Measurements from ENCODE around the gene NTM.

DNA sequence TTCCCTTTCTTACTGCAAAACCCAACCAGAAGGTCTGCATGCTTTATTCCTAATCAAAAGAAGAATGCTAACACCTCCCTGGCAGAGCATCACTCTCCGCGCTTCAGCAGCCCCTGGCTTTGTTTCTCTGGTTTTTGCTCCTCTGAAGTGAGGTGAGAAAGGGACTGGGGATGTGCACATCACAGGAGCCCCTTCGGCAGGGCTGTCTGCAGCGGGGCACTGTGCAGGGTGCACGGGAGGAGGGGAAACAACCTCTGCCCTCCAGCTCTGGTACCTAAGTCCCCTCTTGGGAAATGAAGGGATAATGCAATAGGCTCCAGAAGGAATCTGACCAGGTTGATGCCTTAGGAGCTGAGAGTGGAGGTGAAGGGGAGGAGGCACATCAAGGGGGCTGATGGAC is 312.7 kb downstream of the NTM start:
- TF ChIP-seq, protein P1, sequence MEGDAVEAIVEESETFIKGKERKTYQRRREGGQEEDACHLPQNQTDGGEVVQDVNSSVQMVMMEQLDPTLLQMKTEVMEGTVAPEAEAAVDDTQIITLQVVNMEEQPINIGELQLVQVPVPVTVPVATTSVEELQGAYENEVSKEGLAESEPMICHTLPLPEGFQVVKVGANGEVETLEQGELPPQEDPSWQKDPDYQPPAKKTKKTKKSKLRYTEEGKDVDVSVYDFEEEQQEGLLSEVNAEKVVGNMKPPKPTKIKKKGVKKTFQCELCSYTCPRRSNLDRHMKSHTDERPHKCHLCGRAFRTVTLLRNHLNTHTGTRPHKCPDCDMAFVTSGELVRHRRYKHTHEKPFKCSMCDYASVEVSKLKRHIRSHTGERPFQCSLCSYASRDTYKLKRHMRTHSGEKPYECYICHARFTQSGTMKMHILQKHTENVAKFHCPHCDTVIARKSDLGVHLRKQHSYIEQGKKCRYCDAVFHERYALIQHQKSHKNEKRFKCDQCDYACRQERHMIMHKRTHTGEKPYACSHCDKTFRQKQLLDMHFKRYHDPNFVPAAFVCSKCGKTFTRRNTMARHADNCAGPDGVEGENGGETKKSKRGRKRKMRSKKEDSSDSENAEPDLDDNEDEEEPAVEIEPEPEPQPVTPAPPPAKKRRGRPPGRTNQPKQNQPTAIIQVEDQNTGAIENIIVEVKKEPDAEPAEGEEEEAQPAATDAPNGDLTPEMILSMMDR (IDR thresholded peaks at IDR 0.05) = no peak
- no peak for TF ChIP-seq POLR2A (IDR thresholded peaks at IDR 0.05)
